Neural cell (in vitro differentiated cells): ENCODE results near the gene ZNF879. TPM values are rescaled to one million over a fixed set of nuclear protein-coding genes. Genes with fewer than 3 reads are reported as not detected.

Experiments
- H2AFZ ChIP-seq: fragments of 200-600, 300-800 bp; sonication (generic), shearing (Covaris generic); 2 replicates; pipeline ENCODE4 v1.6.0; 2014; ENCODE audit warnings: low read depth, mild to moderate bottlenecking, antibody characterized with exemption, low read length, moderate library complexity
- H3F3A ChIP-seq: fragments of 200-600 bp; shearing (Covaris generic); 2 replicates; pipeline ENCODE4 v1.6.1; 2016; ENCODE audit warnings: mild to moderate bottlenecking, moderate library complexity, mixed read lengths, antibody characterized with exemption, low read length; ENCODE audit not compliant: insufficient read depth, poor library complexity, severe bottlenecking
- H3K27ac ChIP-seq: fragments of 200-600, 300-800 bp; sonication (generic), shearing (Covaris generic); 2 replicates; pipeline ENCODE4 v1.5.1; 2014; ENCODE audit warnings: mild to moderate bottlenecking, low read length, moderate library complexity
- H3K27me3 ChIP-seq: fragments of 300-800, 200-600 bp; sonication (generic), shearing (Covaris generic); 2 replicates; pipeline ENCODE4 v1.6.0; 2014; ENCODE audit warnings: mild to moderate bottlenecking, low read depth, low read length, moderate library complexity; ENCODE audit not compliant: insufficient read depth
- H3K36me3 ChIP-seq: fragments of 300-800, 200-600 bp; sonication (generic), shearing (Covaris generic); 2 replicates; pipeline ENCODE4 v1.5.1; 2014; ENCODE audit warnings: mild to moderate bottlenecking, antibody characterized with exemption, low read length, moderate library complexity; ENCODE audit not compliant: insufficient read depth
- H3K4me2 ChIP-seq: fragments of 300-800, 200-600 bp; sonication (generic), shearing (Covaris generic); 2 replicates; pipeline ENCODE4 v1.6.0; 2014; ENCODE audit warnings: mild to moderate bottlenecking, low read length
- H3K4me3 ChIP-seq: fragments of 300-800, 200-600 bp; sonication (generic), shearing (Covaris generic); 2 replicates; pipeline ENCODE4 v1.5.1; 2014; ENCODE audit warnings: mild to moderate bottlenecking, low read length, moderate library complexity
- H3K79me2 ChIP-seq: fragments of 200-600 bp; shearing (Covaris generic); replicated peaks from 2 replicates; pipeline ENCODE4 v1.6.0; 2014; ENCODE audit warnings: mild to moderate bottlenecking, low read length, moderate library complexity; ENCODE audit not compliant: insufficient read depth
- H3K9ac ChIP-seq: fragments of 300-800, 200-600 bp; sonication (generic), shearing (Covaris generic); 2 replicates; pipeline ENCODE4 v1.6.1; 2016; ENCODE audit warnings: mild to moderate bottlenecking, low read length, mixed read lengths
- H3K9me2 ChIP-seq: fragments of 200-600 bp; shearing (Covaris generic); 2 replicates; pipeline ENCODE4 v1.6.1; 2016; ENCODE audit warnings: mild to moderate bottlenecking, low read length, mixed read lengths; ENCODE audit not compliant: insufficient read depth
- H3K9me3 ChIP-seq: fragments of 200-600, 300-800 bp; sonication (generic), shearing (Covaris generic); 2 replicates; pipeline ENCODE4 v1.6.1; 2016; ENCODE audit warnings: mild to moderate bottlenecking, mixed run types, low read length, moderate library complexity, mixed read lengths
- H4K20me1 ChIP-seq: fragments of 200-600 bp; shearing (Covaris generic); 2 replicates; pipeline ENCODE4 v1.6.1; 2016; ENCODE audit warnings: mild to moderate bottlenecking, mixed run types; ENCODE audit not compliant: insufficient read depth
- CTCF ChIP-seq: fragments of 450-650 bp; IDR thresholded peaks from 2 replicates; pipeline ENCODE4 v1.5.1; 2014; ENCODE audit warnings: antibody characterized with exemption, mild to moderate bottlenecking, moderate library complexity; ENCODE audit not compliant: poor library complexity, severe bottlenecking
- EP300 ChIP-seq: fragments of 450-650 bp; conservative IDR thresholded peaks from 2 replicates; pipeline ENCODE4 v1.6.1; 2014; ENCODE audit warnings: antibody characterized with exemption, mild to moderate bottlenecking, moderate library complexity; ENCODE audit not compliant: poor library complexity, severe bottlenecking
- EZH2 ChIP-seq: fragments of 200-600, 300-800 bp; shearing (Covaris generic), sonication (generic); IDR thresholded peaks from 2 replicates; pipeline ENCODE4 v1.6.1; 2014; ENCODE audit warnings: antibody characterized with exemption, low read length, borderline replicate concordance, mild to moderate bottlenecking; ENCODE audit not compliant: insufficient read depth, poor library complexity, severe bottlenecking
- MXI1 ChIP-seq: fragments of 450-650 bp; conservative IDR thresholded peaks from 2 replicates; pipeline ENCODE4 v1.6.1; 2014; ENCODE audit warnings: antibody characterized with exemption, mild to moderate bottlenecking; ENCODE audit not compliant: poor library complexity, severe bottlenecking
- POLR2AphosphoS5 ChIP-seq: IDR thresholded peaks from 2 replicates; pipeline ENCODE4 v1.6.1; 2012
- RAD21 ChIP-seq: fragments of 450-650 bp; conservative IDR thresholded peaks from 2 replicates; pipeline ENCODE4 v1.6.1; 2014; ENCODE audit warnings: antibody characterized with exemption, mild to moderate bottlenecking, moderate library complexity
- REST ChIP-seq: IDR thresholded peaks from 2 replicates; pipeline ENCODE4 v1.6.1; 2012; ENCODE audit warnings: borderline replicate concordance
- SMC3 ChIP-seq: fragments of 450-650 bp; conservative IDR thresholded peaks from 2 replicates; pipeline ENCODE4 v1.6.1; 2014; ENCODE audit warnings: antibody characterized with exemption, mild to moderate bottlenecking, moderate library complexity; ENCODE audit not compliant: poor library complexity
- TAF1 ChIP-seq: IDR thresholded peaks from 2 replicates; pipeline ENCODE4 v1.6.1; 2012; ENCODE audit warnings: low read depth
- polyA plus RNA-seq: library from polyadenylated mRNA; depleted of rRNA; stranded (reverse); fragments of >200 nt; gene quantifications from 2 replicates; pipeline ENCODE4 v1.2.3, GENCODE V29; 2014

Gene ZNF879
- polyA plus RNA-seq, 1 donor from 2014 or later = 18.7 TPM

DNA sequence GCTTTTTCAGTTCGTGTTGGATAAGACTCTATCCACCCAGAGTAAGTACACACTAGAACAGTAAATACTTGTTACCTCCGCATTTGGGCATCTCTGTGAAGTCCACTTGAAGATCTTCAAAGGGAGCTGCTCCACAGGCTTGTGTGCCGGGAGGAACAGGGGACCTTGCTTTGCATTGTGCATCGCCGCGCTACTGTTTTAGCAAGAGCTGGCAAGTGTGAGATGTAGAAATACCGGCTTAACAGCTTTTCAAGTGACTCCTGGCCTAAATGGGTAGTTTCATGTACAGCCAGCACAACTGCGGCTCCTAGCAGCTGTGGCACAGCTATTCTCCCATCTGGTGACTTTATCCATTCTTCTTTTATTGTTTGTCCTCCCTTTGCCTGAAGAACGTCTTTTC, 28.2 kb downstream of the ZNF879 start:
- no peak overlapping the region for H3K4me2 ChIP-seq
- no peak overlapping the region for H3K4me3 ChIP-seq
- H3K79me2 ChIP-seq = no peaks in the 10 kb centered on the region
- H3K36me3 ChIP-seq = no peaks in the 10 kb centered on the region
- H3K27ac ChIP-seq = no peak overlapping the region
- H4K20me1 ChIP-seq = no peaks in the 10 kb centered on the region
- no peaks in the 10 kb centered on the region for H3K9me3 ChIP-seq
- no peaks in the 10 kb centered on the region for H3K9me2 ChIP-seq
- H3K27me3 ChIP-seq = no peaks in the 10 kb centered on the region
- no peak for TF ChIP-seq EZH2
- H3F3A ChIP-seq = no peaks in the 10 kb centered on the region
- no peak overlapping the region for H2AFZ ChIP-seq
- no peak overlapping the region for H3K9ac ChIP-seq

- Histone ChIP-seq H3F3A (no peaks in the 10 kb centered on the region), H3K4me3 (no peak overlapping the region), H3K27ac (no peak overlapping the region), H2AFZ (no peak overlapping the region), H3K4me2 (no peak overlapping the region), H3K9ac (no peak overlapping the region), H3K27me3 (no peaks in the 10 kb centered on the region), H3K36me3 (no peaks in the 10 kb centered on the region), H4K20me1 (no peaks in the 10 kb centered on the region), H3K9me3 (no peaks in the 10 kb centered on the region), H3K79me2 (no peaks in the 10 kb centered on the region), H3K9me2 (no peaks in the 10 kb centered on the region)
- TF ChIP-seq POLR2AphosphoS5 (no peak), CTCF (no peak), MXI1 (no peak), RAD21 (no peak), REST (no peak), TAF1 (no peak), EP300 (no peak)
Observed at GRCh38 chr5:179054036-179054785, 30.6 kb downstream of the ZNF879 start.

DNA sequence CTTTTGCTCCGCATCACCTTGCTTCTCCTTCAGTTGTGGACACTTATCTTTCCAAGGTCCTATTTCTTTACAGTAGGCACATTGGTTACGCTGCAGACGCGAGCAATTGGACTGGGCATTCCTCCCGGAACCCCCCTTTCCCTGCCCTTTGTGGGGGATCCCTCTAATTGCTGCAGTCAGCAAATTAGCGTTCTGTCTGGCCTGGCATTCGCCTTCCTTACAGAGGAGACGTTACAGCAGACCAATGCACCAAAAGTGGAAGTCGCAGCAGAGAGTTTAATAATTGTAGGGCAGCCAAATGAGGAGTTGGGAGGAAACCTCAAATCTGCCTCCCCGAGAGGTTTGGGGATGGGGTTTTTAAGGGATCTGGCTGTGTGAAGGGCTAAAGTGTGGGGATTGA, 31.3 kb downstream of the ZNF879 start:
- Histone ChIP-seq H4K20me1 (no peaks in the 10 kb centered on the region), H3K4me3 (no peak overlapping the region), H3K9ac (no peak overlapping the region), H3K4me2 (no peak overlapping the region), H3K36me3 (no peaks in the 10 kb centered on the region), H3K9me2 (no peaks in the 10 kb centered on the region), H3K9me3 (no peaks in the 10 kb centered on the region), H2AFZ (no peak overlapping the region), H3F3A (no peaks in the 10 kb centered on the region), H3K27me3 (no peaks in the 10 kb centered on the region), H3K27ac (no peak overlapping the region), H3K79me2 (no peaks in the 10 kb centered on the region)
- no peak for TF ChIP-seq RAD21
- TF ChIP-seq REST = no peak
- no peak for TF ChIP-seq TAF1
- no peak for TF ChIP-seq EZH2
- TF ChIP-seq EP300 = no peak
- TF ChIP-seq POLR2AphosphoS5 = no peak
- TF ChIP-seq CTCF = no peak
- TF ChIP-seq SMC3 = no peak
- no peak for TF ChIP-seq MXI1
